ENCODE results near the gene NEB.

Gene NEB

GRCh38 chr2:151775057-151775740 lies 40.9 kb upstream of the NEB start:
- Histone ChIP-seq H3K36me3 (ENCODE audit: control insufficient read depth, insufficient read depth, low read length) (no peaks in the 10 kb centered on the region), H3K27me3 (replicated peaks; ENCODE audit: control insufficient read depth, insufficient read depth, low read length, poor library complexity, severe bottlenecking) (no peaks in the 10 kb centered on the region), H3K4me1 (ENCODE audit: control insufficient read depth, insufficient read depth, low read length, poor library complexity, severe bottlenecking) (no peaks in the 10 kb centered on the region), H3K27ac (ENCODE audit: insufficient read depth, low read length, poor library complexity, severe bottlenecking) (no peak overlapping the region), H3K4me3 (ENCODE audit: insufficient read depth, low read depth, low read length, poor library complexity, severe bottlenecking) (no peak overlapping the region), H3K9me3 (ENCODE audit: control insufficient read depth, low read length) (no peaks in the 10 kb centered on the region)
- no peak for DNase-seq

- no peak for DNase-seq
- Histone ChIP-seq H3K27ac (ENCODE audit: insufficient read depth, low read length, poor library complexity, severe bottlenecking) (no peak overlapping the region), H3K4me3 (ENCODE audit: insufficient read depth, low read depth, low read length, poor library complexity, severe bottlenecking) (no peak overlapping the region)
These were observed 40.2 kb upstream of the NEB start for GRCh38 chr2:151774506-151774905.

GRCh38 chr2:151771599-151772358 lies 37.5 kb upstream of the NEB start:
- Histone ChIP-seq H3K27ac (ENCODE audit: insufficient read depth, low read length, poor library complexity, severe bottlenecking) (no peak overlapping the region), H3K27me3 (replicated peaks; ENCODE audit: control insufficient read depth, insufficient read depth, low read length, poor library complexity, severe bottlenecking) (no peaks in the 10 kb centered on the region), H3K4me1 (ENCODE audit: control insufficient read depth, insufficient read depth, low read length, poor library complexity, severe bottlenecking) (no peaks in the 10 kb centered on the region), H3K4me3 (ENCODE audit: insufficient read depth, low read depth, low read length, poor library complexity, severe bottlenecking) (no peak overlapping the region), H3K9me3 (ENCODE audit: control insufficient read depth, low read length) (no peaks in the 10 kb centered on the region), H3K36me3 (ENCODE audit: control insufficient read depth, insufficient read depth, low read length) (no peaks in the 10 kb centered on the region)
- no peak for DNase-seq

More at GRCh38 chr2:151774506-151774905, 40.2 kb upstream of the NEB start:
- Histone ChIP-seq H3K9me3 (ENCODE audit: control insufficient read depth, low read length) (no peaks in the 10 kb centered on the region), H3K36me3 (ENCODE audit: control insufficient read depth, insufficient read depth, low read length) (no peaks in the 10 kb centered on the region), H3K27me3 (replicated peaks; ENCODE audit: control insufficient read depth, insufficient read depth, low read length, poor library complexity, severe bottlenecking) (no peaks in the 10 kb centered on the region), H3K4me1 (ENCODE audit: control insufficient read depth, insufficient read depth, low read length, poor library complexity, severe bottlenecking) (no peaks in the 10 kb centered on the region)

- Histone ChIP-seq H3K27ac (ENCODE audit: insufficient read depth, low read length, poor library complexity, severe bottlenecking) (no peak overlapping the region), H3K4me3 (ENCODE audit: insufficient read depth, low read depth, low read length, poor library complexity, severe bottlenecking) (no peak overlapping the region)
- DNase-seq = no peak
These were observed 36.7 kb upstream of the NEB start for GRCh38 chr2:151770995-151771394.

GRCh38 chr2:151769606-151770005 lies 35.3 kb upstream of the NEB start:
- no peak for DNase-seq
- no peaks in the 10 kb centered on the region for H3K36me3 ChIP-seq (ENCODE audit: control insufficient read depth, insufficient read depth, low read length)
- H3K27me3 ChIP-seq (replicated peaks; ENCODE audit: control insufficient read depth, insufficient read depth, low read length, poor library complexity, severe bottlenecking) = no peaks in the 10 kb centered on the region
- H3K27ac ChIP-seq (ENCODE audit: insufficient read depth, low read length, poor library complexity, severe bottlenecking) = no peak overlapping the region
- H3K4me3 ChIP-seq (ENCODE audit: insufficient read depth, low read depth, low read length, poor library complexity, severe bottlenecking) = no peak overlapping the region
- no peaks in the 10 kb centered on the region for H3K4me1 ChIP-seq (ENCODE audit: control insufficient read depth, insufficient read depth, low read length, poor library complexity, severe bottlenecking)
- no peaks in the 10 kb centered on the region for H3K9me3 ChIP-seq (ENCODE audit: control insufficient read depth, low read length)

More at GRCh38 chr2:151770995-151771394, 36.7 kb upstream of the NEB start:
- H3K27me3 ChIP-seq (replicated peaks; ENCODE audit: control insufficient read depth, insufficient read depth, low read length, poor library complexity, severe bottlenecking) = no peaks in the 10 kb centered on the region
- no peaks in the 10 kb centered on the region for H3K4me1 ChIP-seq (ENCODE audit: control insufficient read depth, insufficient read depth, low read length, poor library complexity, severe bottlenecking)
- H3K36me3 ChIP-seq (ENCODE audit: control insufficient read depth, insufficient read depth, low read length) = no peaks in the 10 kb centered on the region
- H3K9me3 ChIP-seq (ENCODE audit: control insufficient read depth, low read length) = no peaks in the 10 kb centered on the region

- Histone ChIP-seq H3K36me3 (ENCODE audit: control insufficient read depth, insufficient read depth, low read length) (no peaks in the 10 kb centered on the region), H3K4me3 (ENCODE audit: insufficient read depth, low read depth, low read length, poor library complexity, severe bottlenecking) (no peak overlapping the region), H3K27ac (ENCODE audit: insufficient read depth, low read length, poor library complexity, severe bottlenecking) (no peak overlapping the region), H3K27me3 (replicated peaks; ENCODE audit: control insufficient read depth, insufficient read depth, low read length, poor library complexity, severe bottlenecking) (no peaks in the 10 kb centered on the region), H3K9me3 (ENCODE audit: control insufficient read depth, low read length) (no peaks in the 10 kb centered on the region), H3K4me1 (ENCODE audit: control insufficient read depth, insufficient read depth, low read length, poor library complexity, severe bottlenecking) (no peaks in the 10 kb centered on the region)
- DNase-seq = no peak
These were observed 33.3 kb upstream of the NEB start for GRCh38 chr2:151767536-151767935.

- DNase-seq = no peak
- Histone ChIP-seq H3K4me1 (ENCODE audit: control insufficient read depth, insufficient read depth, low read length, poor library complexity, severe bottlenecking) (no peaks in the 10 kb centered on the region), H3K9me3 (ENCODE audit: control insufficient read depth, low read length) (no peaks in the 10 kb centered on the region), H3K36me3 (ENCODE audit: control insufficient read depth, insufficient read depth, low read length) (no peaks in the 10 kb centered on the region), H3K4me3 (ENCODE audit: insufficient read depth, low read depth, low read length, poor library complexity, severe bottlenecking) (no peak overlapping the region), H3K27me3 (replicated peaks; ENCODE audit: control insufficient read depth, insufficient read depth, low read length, poor library complexity, severe bottlenecking) (no peaks in the 10 kb centered on the region), H3K27ac (ENCODE audit: insufficient read depth, low read length, poor library complexity, severe bottlenecking) (no peak overlapping the region)
These were observed 32.3 kb upstream of the NEB start for GRCh38 chr2:151766437-151767153.

GRCh38 chr2:151765760-151766410 lies 31.6 kb upstream of the NEB start:
- no peak for DNase-seq
- Histone ChIP-seq H3K9me3 (ENCODE audit: control insufficient read depth, low read length) (no peaks in the 10 kb centered on the region), H3K27me3 (replicated peaks; ENCODE audit: control insufficient read depth, insufficient read depth, low read length, poor library complexity, severe bottlenecking) (no peaks in the 10 kb centered on the region), H3K4me1 (ENCODE audit: control insufficient read depth, insufficient read depth, low read length, poor library complexity, severe bottlenecking) (no peaks in the 10 kb centered on the region), H3K27ac (ENCODE audit: insufficient read depth, low read length, poor library complexity, severe bottlenecking) (no peak overlapping the region), H3K4me3 (ENCODE audit: insufficient read depth, low read depth, low read length, poor library complexity, severe bottlenecking) (no peak overlapping the region), H3K36me3 (ENCODE audit: control insufficient read depth, insufficient read depth, low read length) (no peaks in the 10 kb centered on the region)

GRCh38 chr2:151762694-151763093 lies 28.4 kb upstream of the NEB start:
- H3K4me3 ChIP-seq (ENCODE audit: insufficient read depth, low read depth, low read length, poor library complexity, severe bottlenecking) = no peak overlapping the region
- H3K9me3 ChIP-seq (ENCODE audit: control insufficient read depth, low read length) = no peaks in the 10 kb centered on the region
- H3K36me3 ChIP-seq (ENCODE audit: control insufficient read depth, insufficient read depth, low read length) = no peaks in the 10 kb centered on the region
- H3K4me1 ChIP-seq (ENCODE audit: control insufficient read depth, insufficient read depth, low read length, poor library complexity, severe bottlenecking) = no peaks in the 10 kb centered on the region
- no peaks in the 10 kb centered on the region for H3K27me3 ChIP-seq (replicated peaks; ENCODE audit: control insufficient read depth, insufficient read depth, low read length, poor library complexity, severe bottlenecking)
- H3K27ac ChIP-seq (ENCODE audit: insufficient read depth, low read length, poor library complexity, severe bottlenecking) = no peak overlapping the region
- no peak for DNase-seq
